ENCODE results near the gene ACOX1. TPM values are rescaled to one million over a fixed set of nuclear protein-coding genes. Genes with fewer than 3 reads are reported as not detected.
A peak's percentile ranks its signal among the peaks of the same experiment; 100 is the strongest.

Gene ACOX1
- polyA plus RNA-seq, 1 of the 3 experiments (the other 2 are of a cell fraction), result 21.5 TPM

DNA sequence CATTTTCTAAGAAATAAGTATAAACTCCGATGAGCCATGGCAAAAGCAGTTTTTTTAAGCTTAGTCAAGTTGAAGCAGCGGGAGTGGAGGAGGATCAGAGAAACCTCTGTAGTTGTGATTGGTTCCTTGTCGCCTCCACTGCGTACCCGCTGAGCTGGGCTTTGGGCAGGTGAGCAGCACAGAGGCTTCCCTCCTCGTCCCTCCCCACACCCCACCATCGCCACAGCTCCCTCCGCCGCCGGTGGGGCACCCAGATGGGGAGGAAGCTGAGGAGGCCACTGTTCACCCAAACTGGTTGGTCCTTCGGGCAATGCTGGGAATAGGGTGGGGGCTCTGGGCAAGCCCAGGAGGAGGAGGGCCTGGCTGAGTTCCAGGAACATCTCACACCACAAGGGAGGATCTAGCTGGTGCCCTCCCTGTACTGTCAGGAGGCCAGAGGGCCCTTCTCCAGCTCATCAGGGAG, 69.1 kb downstream of the ACOX1 start:
- Histone ChIP-seq H3K79me2 (ENCODE audit: insufficient read depth) (peaks cover 4% of the 10 kb centered on the region; the same call in 1 of the 2 replicates), H3K9ac (no peak overlapping the region), H3K9me3 (no peaks in the 10 kb centered on the region), H3K4me2 (no peak overlapping the region), H3K4me1 (ENCODE audit: control insufficient read depth in 1 of 2, insufficient read depth in 2 of 2, low read depth in 1 of 2, low read length in 1 of 2) (peaks cover 0 to 18% of the 10 kb centered on the region in 2 experiments; a peak in 1 of 4 replicates), H3K27ac (ENCODE audit: low read depth in 2 of 2, low read length in 1 of 2) (0 out of 4 replicates have a peak overlapping the region, but pooled peaks of 1 of the 2 experiments have one; percentile 5), H3K36me3 (replicated peaks in 1 of 2; ENCODE audit: control insufficient read depth in 1 of 2, insufficient read depth in 2 of 2, low read length in 1 of 2) (peaks cover 4 to 8% of the 10 kb centered on the region in 2 experiments), H4K20me1 (ENCODE audit: insufficient read depth) (no peaks in the 10 kb centered on the region), H3F3A (replicated peaks; ENCODE audit: insufficient read depth) (peaks cover 7% of the 10 kb centered on the region), H3K27me3 (ENCODE audit: insufficient read depth) (no peaks in the 10 kb centered on the region), H3K9me2 (no peaks in the 10 kb centered on the region), H2AFZ (ENCODE audit: low read depth) (no peak overlapping the region), H3K4me3 (ENCODE audit: low read depth in 2 of 2, low read length in 1 of 2) (no peak overlapping the region)
- ChIA-PET POLR2A (interaction anchor here (0.6 to 1.3 kb wide), 5 partner anchors 16 to 130 kb away, joined by 3 to 4 read pairs (median 3); partner anchors contain the start of genes ACOX1 and WBP2), CTCF (interaction anchor here (0.9 to 4.4 kb wide), 19 partner anchors 9 to 389 kb away, joined by 3 to 27 read pairs (median 5); partner anchors contain the start of genes CDK3, SMIM5, TRIM65 and WBP2)
- peak; percentile 63 for DNase-seq
- TF ChIP-seq JUND (IDR thresholded peaks at IDR 0.05), result no peak
- no peak for TF ChIP-seq RFX5 (IDR thresholded peaks at IDR 0.05; ENCODE audit: low read length)
- no peak for TF ChIP-seq SIN3A (IDR thresholded peaks at IDR 0.05; ENCODE audit: borderline replicate concordance, low read depth, low read length)
- TF ChIP-seq IRF3 (IDR thresholded peaks at IDR 0.05; ENCODE audit: low read depth, low read length), result no peak
- TF ChIP-seq PBX3 (IDR thresholded peaks at IDR 0.05), result no peak
- TF ChIP-seq USF2 (IDR thresholded peaks at IDR 0.05; ENCODE audit: borderline replicate concordance, low read depth, low read length), result no peak
- TF ChIP-seq MEF2A (IDR thresholded peaks at IDR 0.05; ENCODE audit: borderline replicate concordance, low read depth), result no peak
- no peak for TF ChIP-seq RAD21 (IDR thresholded peaks at IDR 0.05; ENCODE audit: low read length)
- TF ChIP-seq FOSL2 (IDR thresholded peaks at IDR 0.05; ENCODE audit: borderline replicate concordance, low read depth), result no peak
- TF ChIP-seq SMC3 (IDR thresholded peaks at IDR 0.05; ENCODE audit: low read depth, low read length), result no peak
- no peak for TF ChIP-seq RCOR1 (IDR thresholded peaks at IDR 0.05; ENCODE audit: low read length)
- no peak for TF ChIP-seq POLR2AphosphoS5 (IDR thresholded peaks at IDR 0.05; ENCODE audit: low read depth, low read length)
- no peak for TF ChIP-seq REST (IDR thresholded peaks at IDR 0.05; ENCODE audit: low read depth, low read length)
- 86% methylated on average over 11 of the region's 11 CpGs for WGBS (ENCODE audit: low lambda C conversion rate)

Data from SK-N-SH (cell line).